H1 (cell line): ENCODE data around the gene PRCP. TPM values are rescaled to one million over a fixed set of nuclear protein-coding genes. Genes with fewer than 3 reads are reported as not detected.

ENCODE experiments used
- HDAC6 ChIP-seq: IDR thresholded peaks from one replicate; pipeline ENCODE4 v1.7.1; 2012; ENCODE audit warnings: low read depth, mild to moderate bottlenecking, inconsistent platforms, low read length, moderate library complexity
- KDM5A ChIP-seq: fragments of 200-600 bp; IDR thresholded peaks from 2 replicates; pipeline ENCODE4 v1.7.1; 2012; ENCODE audit warnings: mild to moderate bottlenecking, low read length, inconsistent platforms, mixed read lengths
- MAFK ChIP-seq: IDR thresholded peaks from 2 replicates; pipeline ENCODE4 v1.6.1; 2012; ENCODE audit warnings: low read depth, mild to moderate bottlenecking, improper control_type of control experiment, low read length
- POLR2A ChIP-seq, 2 experiments: IDR thresholded peaks; 1 replicate in 1 of 2; 2 replicates in 1 of 2; pipeline ENCODE4 v1.6.1; 2011; ENCODE audit warnings: low read depth in 2 of 2, low read length in 2 of 2, mild to moderate bottlenecking in 2 of 2; ENCODE audit errors: control extremely low read depth in 1 of 2
- TAF1 ChIP-seq: IDR thresholded peaks from 2 replicates; pipeline ENCODE4 v1.6.1; 2011; ENCODE audit warnings: mild to moderate bottlenecking, low read depth, low read length
- TBP ChIP-seq: IDR thresholded peaks from 2 replicates; pipeline ENCODE4 v1.6.1; 2011; ENCODE audit warnings: low read depth, low read length, improper control_type of control experiment
- USF2 ChIP-seq: IDR thresholded peaks from 2 replicates; pipeline ENCODE4 v1.6.1; 2011; ENCODE audit warnings: low read length, improper control_type of control experiment
- polyA plus RNA-seq, 7 experiments: library from polyadenylated mRNA; depleted of rRNA in 3 of 7; stranded (reverse) in 5 of 7; unstranded in 2 of 7; fragments of >200 nt in 5 of 7; fragments of 200-250 nt in 2 of 7; gene quantifications; 1 replicate in 5 of 7; 2 replicates in 1 of 7; 4 replicates in 1 of 7; pipeline versions ENCODE4 v1.2.1 to v1.2.3, GENCODE V29; 2011 to 2013; ENCODE audit warnings: missing spikeins in 2 of 7, mixed read lengths in 2 of 7
- total RNA-seq: library from RNA; stranded (reverse); fragmentation: NEBNext Ultra II Directional; extraction: Animal tissue kit (Norgen Biotek cat#: 25700); gene quantifications from 2 replicates; pipeline ENCODE4 v1.2.1, GENCODE V29; 2021

Gene PRCP
- total and polyA plus RNA-seq, 2 of the 8 experiments (the other 6 are each of a cell fraction or from before 2014, with no cell fraction given), result 63.8 to 84.4 TPM

- TF ChIP-seq KDM5A (no peak), HDAC6 (no peak), TAF1 (no peak), TBP (no peak), USF2 (no peak), POLR2A (IDR thresholded peaks at IDR 0.05; ENCODE audit: control extremely low read depth in 1 of 2, low read depth in 2 of 2, low read length in 2 of 2) (no peak), MAFK (no peak)
- TF ChIP-seq, all 59 proteins: peak for 2
Observed at GRCh38 chr11:82775736-82776346, 124.4 kb downstream of the PRCP start (continued).
